ENCODE data around the gene LAMP1. TPM values are rescaled to one million over a fixed set of nuclear protein-coding genes. Genes with fewer than 3 reads are reported as not detected.

Gene LAMP1
- total RNA-seq, 4 donors from 2014 or later = 42.1 to 236 (median 191) TPM

- no peaks in the 10 kb centered on the region for H3K27me3 ChIP-seq
- H3K4me3 ChIP-seq = no peak overlapping the region
- H3K27ac ChIP-seq = no peak overlapping the region
- peaks cover 0 to 72% (median 0%) of the 10 kb centered on the region in 3 donors for H3K36me3 ChIP-seq
- no peak for TF ChIP-seq POLR2A (IDR thresholded peaks at IDR 0.05)
- TF ChIP-seq, protein P1, sequence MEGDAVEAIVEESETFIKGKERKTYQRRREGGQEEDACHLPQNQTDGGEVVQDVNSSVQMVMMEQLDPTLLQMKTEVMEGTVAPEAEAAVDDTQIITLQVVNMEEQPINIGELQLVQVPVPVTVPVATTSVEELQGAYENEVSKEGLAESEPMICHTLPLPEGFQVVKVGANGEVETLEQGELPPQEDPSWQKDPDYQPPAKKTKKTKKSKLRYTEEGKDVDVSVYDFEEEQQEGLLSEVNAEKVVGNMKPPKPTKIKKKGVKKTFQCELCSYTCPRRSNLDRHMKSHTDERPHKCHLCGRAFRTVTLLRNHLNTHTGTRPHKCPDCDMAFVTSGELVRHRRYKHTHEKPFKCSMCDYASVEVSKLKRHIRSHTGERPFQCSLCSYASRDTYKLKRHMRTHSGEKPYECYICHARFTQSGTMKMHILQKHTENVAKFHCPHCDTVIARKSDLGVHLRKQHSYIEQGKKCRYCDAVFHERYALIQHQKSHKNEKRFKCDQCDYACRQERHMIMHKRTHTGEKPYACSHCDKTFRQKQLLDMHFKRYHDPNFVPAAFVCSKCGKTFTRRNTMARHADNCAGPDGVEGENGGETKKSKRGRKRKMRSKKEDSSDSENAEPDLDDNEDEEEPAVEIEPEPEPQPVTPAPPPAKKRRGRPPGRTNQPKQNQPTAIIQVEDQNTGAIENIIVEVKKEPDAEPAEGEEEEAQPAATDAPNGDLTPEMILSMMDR (IDR thresholded peaks at IDR 0.05) = no peak
- H3K4me1 ChIP-seq = no peaks in the 10 kb centered on the region
- DNase-seq = no peak
- no peaks in the 10 kb centered on the region for H3K9me3 ChIP-seq
Observed at GRCh38 chr13:113315992-113316391, 19.0 kb downstream of the LAMP1 start.

GRCh38 chr13:113317031-113317430 lies 20.0 kb downstream of the LAMP1 start:
- Histone ChIP-seq H3K9me3 (no peaks in the 10 kb centered on the region), H3K27me3 (no peaks in the 10 kb centered on the region), H3K27ac (no peak overlapping the region), H3K4me1 (no peaks in the 10 kb centered on the region), H3K4me3 (no peak overlapping the region), H3K36me3 (peaks cover 0 to 72% (median 0%) of the 10 kb centered on the region in 3 donors)
- no peak for DNase-seq
- TF ChIP-seq POLR2A (IDR thresholded peaks at IDR 0.05) = no peak
- TF ChIP-seq, protein P1 (IDR thresholded peaks at IDR 0.05) = no peak

DNA sequence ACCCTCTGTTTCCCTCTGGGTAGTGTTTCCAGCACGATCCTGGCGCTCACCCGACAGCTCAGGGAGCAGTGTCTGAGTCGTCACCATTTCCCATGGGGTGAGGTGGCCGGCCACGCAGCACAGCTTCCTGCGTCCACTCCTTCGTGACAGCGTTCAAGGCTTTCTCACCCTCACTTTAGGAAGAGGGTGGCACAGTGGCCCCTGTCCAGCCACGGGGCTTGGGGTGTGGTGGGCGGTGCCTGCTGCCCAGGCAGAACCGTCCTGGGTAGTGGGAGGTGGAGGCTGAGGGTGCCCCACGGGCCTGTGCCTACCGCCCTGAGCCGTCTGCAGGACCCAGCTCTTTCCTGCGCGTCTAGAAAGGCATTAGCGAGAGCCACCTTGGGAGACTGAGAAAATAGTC lies 21.9 kb downstream of the LAMP1 start:
- no peaks in the 10 kb centered on the region for H3K27me3 ChIP-seq
- H3K9me3 ChIP-seq = no peaks in the 10 kb centered on the region
- TF ChIP-seq POLR2A (IDR thresholded peaks at IDR 0.05) = no peak
- H3K4me1 ChIP-seq = no peaks in the 10 kb centered on the region
- H3K4me3 ChIP-seq = no peak overlapping the region
- no peak overlapping the region for H3K27ac ChIP-seq
- DNase-seq = no peak
- peaks cover 0 to 76% (median 0%) of the 10 kb centered on the region in 3 donors for H3K36me3 ChIP-seq

DNA sequence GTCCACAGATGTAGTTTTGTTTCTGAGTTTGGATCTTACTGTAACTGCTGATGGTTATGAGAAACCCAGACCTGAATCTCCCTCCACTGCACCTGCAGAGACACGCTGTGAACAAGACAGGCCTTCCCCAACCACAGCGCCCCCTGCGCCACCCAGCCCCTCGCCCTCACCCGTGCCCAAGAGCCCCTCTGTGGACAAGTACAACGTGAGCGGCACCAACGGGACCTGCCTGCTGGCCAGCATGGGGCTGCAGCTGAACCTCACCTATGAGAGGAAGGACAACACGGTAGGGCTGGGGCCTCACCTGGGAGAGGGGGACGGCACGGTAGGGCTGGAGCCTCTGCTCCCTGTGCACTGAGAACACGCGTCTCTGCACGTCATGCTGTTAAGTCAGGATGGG lies 22.3 kb downstream of the LAMP1 start:
- no peak for TF ChIP-seq POLR2A (IDR thresholded peaks at IDR 0.05)
- TF ChIP-seq, protein P1 (IDR thresholded peaks at IDR 0.05) = no peak

DNA sequence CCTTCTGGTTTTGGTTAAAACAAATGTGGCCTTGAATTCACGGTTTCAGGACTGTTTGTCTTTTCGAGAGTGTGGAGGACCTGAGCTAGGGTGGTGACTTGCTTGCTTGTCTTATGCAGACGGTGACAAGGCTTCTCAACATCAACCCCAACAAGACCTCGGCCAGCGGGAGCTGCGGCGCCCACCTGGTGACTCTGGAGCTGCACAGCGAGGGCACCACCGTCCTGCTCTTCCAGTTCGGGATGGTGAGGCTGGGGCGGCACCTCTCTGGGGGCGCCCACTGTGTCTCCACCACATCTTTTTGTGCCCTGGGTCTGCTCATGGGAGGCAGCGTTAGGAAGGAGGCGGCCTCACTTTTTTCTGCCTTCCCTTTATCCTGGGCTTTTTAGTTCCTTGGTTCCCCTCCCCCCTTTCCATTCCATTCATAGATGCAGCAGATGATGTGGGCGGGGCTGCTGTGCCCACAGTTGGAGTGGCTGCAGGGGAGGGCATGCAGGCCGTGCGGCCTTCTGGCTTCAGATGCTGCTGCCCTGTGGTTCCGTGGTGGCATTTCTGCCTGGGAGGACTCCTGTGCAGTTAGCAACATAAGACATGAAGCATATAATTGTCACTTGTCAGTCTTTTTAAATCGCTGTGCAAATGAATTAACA lies 23.3 kb downstream of the LAMP1 start:
- peaks cover 0 to 90% (median 0%) of the 10 kb centered on the region in 3 donors for H3K36me3 ChIP-seq
- no peaks in the 10 kb centered on the region for H3K4me1 ChIP-seq
- H3K27ac ChIP-seq = no peak overlapping the region
- H3K27me3 ChIP-seq = no peaks in the 10 kb centered on the region
- no peak overlapping the region for H3K4me3 ChIP-seq
- no peak for DNase-seq
- TF ChIP-seq POLR2A (IDR thresholded peaks at IDR 0.05) = no peak
- TF ChIP-seq, protein P1 (IDR thresholded peaks at IDR 0.05) = no peak
- H3K9me3 ChIP-seq = no peaks in the 10 kb centered on the region

More for the DNA sequence above, 22.3 kb downstream of the LAMP1 start:
- DNase-seq = no peak
- Histone ChIP-seq H3K9me3 (no peaks in the 10 kb centered on the region), H3K4me1 (no peaks in the 10 kb centered on the region), H3K27ac (no peak overlapping the region), H3K4me3 (no peak overlapping the region), H3K36me3 (peaks cover 0 to 80% (median 0%) of the 10 kb centered on the region in 3 donors), H3K27me3 (no peaks in the 10 kb centered on the region)

DNA sequence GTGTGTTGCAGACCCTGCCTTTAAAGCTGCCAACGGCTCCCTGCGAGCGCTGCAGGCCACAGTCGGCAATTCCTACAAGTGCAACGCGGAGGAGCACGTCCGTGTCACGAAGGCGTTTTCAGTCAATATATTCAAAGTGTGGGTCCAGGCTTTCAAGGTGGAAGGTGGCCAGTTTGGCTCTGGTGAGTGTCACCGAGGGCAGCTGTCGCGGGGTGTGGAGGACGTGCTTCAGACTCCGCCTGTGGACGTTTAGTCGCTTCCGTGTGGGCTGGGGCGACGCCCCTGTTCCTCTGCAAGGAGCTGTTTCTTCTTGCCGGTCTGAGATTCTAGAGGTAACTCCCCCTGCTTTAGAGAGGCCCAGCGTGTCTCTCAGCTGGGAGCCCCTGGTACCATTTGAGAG lies 24.5 kb downstream of the LAMP1 start:
- Histone ChIP-seq H3K27ac (no peak overlapping the region), H3K4me3 (no peak overlapping the region), H3K27me3 (no peaks in the 10 kb centered on the region), H3K9me3 (no peaks in the 10 kb centered on the region), H3K4me1 (no peaks in the 10 kb centered on the region), H3K36me3 (peaks cover 0 to 89% (median 0%) of the 10 kb centered on the region in 3 donors)
- DNase-seq = no peak
- no peak for TF ChIP-seq POLR2A (IDR thresholded peaks at IDR 0.05)
- TF ChIP-seq, protein P1 (IDR thresholded peaks at IDR 0.05) = no peak

All from Peyer's patch (tissue), 4 donors.